ENCODE measurements around the gene OR5K4. TPM values are rescaled to one million over a fixed set of nuclear protein-coding genes. Genes with fewer than 3 reads are reported as not detected.

OR5K4 gene
- polyA plus RNA-seq, 2 of the 4 experiments (the other 2 are of a cell fraction): not detected

DNA sequence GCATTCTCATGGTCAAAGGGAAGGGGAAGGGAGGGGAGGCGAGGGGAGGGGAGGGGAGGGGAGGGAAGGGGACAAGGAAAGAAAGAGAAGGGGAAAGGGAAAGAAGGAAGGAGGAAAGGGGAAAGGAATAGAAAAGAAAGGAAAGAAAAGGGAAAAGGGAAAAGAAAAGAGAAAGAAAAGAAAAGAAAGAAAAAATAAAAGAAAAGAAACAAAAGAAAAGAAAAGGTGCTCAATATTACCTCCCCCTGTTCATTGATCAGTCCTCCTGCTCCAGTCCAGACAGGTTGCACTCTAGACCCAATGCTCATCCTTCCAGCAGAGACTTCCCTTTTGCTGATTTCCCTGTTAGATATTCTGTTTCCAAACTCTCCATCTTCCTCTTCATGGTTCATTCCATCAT lies 18.8 kb downstream of the OR5K4 start:
- H3K27ac ChIP-seq: no peak overlapping the region
- WGBS (ENCODE audit: missing lambda C conversion rate): 0% methylated on average over 1 of the region's 1 CpG
- TF ChIP-seq RFX5 (IDR thresholded peaks at IDR 0.05): no peak
- no peak for TF ChIP-seq ZFP36 (IDR thresholded peaks at IDR 0.05; ENCODE audit: borderline replicate concordance, partially characterized antibody)
- no peak for TF ChIP-seq NFE2L2 (conservative IDR thresholded peaks at IDR 0.05; ENCODE audit: low read length)
- TF ChIP-seq, protein P1, sequence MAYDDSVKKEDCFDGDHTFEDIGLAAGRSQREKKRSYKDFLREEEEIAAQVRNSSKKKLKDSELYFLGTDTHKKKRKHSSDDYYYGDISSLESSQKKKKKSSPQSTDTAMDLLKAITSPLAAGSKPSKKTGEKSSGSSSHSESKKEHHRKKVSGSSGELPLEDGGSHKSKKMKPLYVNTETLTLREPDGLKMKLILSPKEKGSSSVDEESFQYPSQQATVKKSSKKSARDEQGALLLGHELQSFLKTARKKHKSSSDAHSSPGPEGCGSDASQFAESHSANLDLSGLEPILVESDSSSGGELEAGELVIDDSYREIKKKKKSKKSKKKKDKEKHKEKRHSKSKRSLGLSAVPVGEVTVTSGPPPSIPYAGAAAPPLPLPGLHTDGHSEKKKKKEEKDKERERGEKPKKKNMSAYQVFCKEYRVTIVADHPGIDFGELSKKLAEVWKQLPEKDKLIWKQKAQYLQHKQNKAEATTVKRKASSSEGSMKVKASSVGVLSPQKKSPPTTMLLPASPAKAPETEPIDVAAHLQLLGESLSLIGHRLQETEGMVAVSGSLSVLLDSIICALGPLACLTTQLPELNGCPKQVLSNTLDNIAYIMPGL (CRISPR knock-in tag; IDR thresholded peaks at IDR 0.05; ENCODE audit: borderline replicate concordance): no peak
- no peak for TF ChIP-seq ZSCAN20 (CRISPR knock-in tag; IDR thresholded peaks at IDR 0.05)
- TF ChIP-seq HOXB5 (CRISPR knock-in tag; IDR thresholded peaks at IDR 0.05): no peak
- no peak for TF ChIP-seq CBX2 (IDR thresholded peaks at IDR 0.05; ENCODE audit: borderline replicate concordance, low read depth)
- no peak for TF ChIP-seq FOSB (CRISPR knock-in tag; IDR thresholded peaks at IDR 0.05)
- no peak for TF ChIP-seq ESRRA (IDR thresholded peaks at IDR 0.05; ENCODE audit: borderline replicate concordance, low read length)
- TF ChIP-seq, protein P2, sequence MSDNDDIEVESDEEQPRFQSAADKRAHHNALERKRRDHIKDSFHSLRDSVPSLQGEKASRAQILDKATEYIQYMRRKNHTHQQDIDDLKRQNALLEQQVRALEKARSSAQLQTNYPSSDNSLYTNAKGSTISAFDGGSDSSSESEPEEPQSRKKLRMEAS (IDR thresholded peaks at IDR 0.05): no peak
- no peak for TF ChIP-seq CHD2 (IDR thresholded peaks at IDR 0.05; ENCODE audit: low read length, partially characterized antibody)
- no peak for TF ChIP-seq SREBF2 (IDR thresholded peaks at IDR 0.05)
- TF ChIP-seq JUNB (IDR thresholded peaks at IDR 0.05): no peak
- no peak for TF ChIP-seq ZC3H11A (IDR thresholded peaks at IDR 0.05)
- ATAC-seq (no peak), DNase-seq (ENCODE audit: low read depth in 1 of 2, low spot score in 1 of 2) (no peak), FAIRE-seq (no peak)
- no peaks in the 10 kb centered on the region for H3K9me3 ChIP-seq
- H3K4me2 ChIP-seq: no peak overlapping the region
- ChIA-PET CTCF (no interaction called here), POLR2A (interaction anchor here (0.7 kb wide), 1 partner anchor 405 kb away, joined by 5 read pairs; no protein-coding TSS in a partner anchor)
- no peaks in the 10 kb centered on the region for H3K4me1 ChIP-seq
- no peak overlapping the region for H3K4me3 ChIP-seq

DNA sequence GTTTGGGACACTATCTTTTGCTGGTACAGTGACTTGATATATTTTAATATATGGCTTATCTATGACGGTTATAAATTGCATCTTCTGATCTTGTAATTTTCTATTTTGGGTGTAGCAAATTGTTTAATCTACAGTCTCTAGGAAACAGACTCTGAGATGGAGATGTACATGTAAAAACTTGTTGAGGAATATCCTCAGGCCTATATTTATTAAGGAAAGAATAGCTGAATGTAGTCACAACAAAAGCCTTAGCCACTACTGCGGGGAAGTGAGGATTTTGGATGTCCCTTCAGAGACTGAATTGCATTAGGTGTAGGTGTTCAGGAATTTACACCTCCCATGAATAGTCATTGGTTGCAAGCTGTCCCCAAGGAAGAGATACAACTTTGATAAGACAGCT lies 23.0 kb downstream of the OR5K4 start:
- POLR2A ChIA-PET: no interaction called here
- 9% methylated on average over 2 of the region's 2 CpGs for WGBS (ENCODE audit: missing lambda C conversion rate)
- ATAC-seq: no peak
- no peaks in the 10 kb centered on the region for H3K4me1 ChIP-seq
- no peak for TF ChIP-seq CHD4 (IDR thresholded peaks at IDR 0.05; ENCODE audit: borderline replicate concordance)
- no peak for TF ChIP-seq ZSCAN20 (CRISPR knock-in tag; IDR thresholded peaks at IDR 0.05)
- no peak for TF ChIP-seq ESRRA (IDR thresholded peaks at IDR 0.05; ENCODE audit: borderline replicate concordance, low read length)
- no peak for TF ChIP-seq PHF8 (IDR thresholded peaks at IDR 0.05; ENCODE audit: borderline replicate concordance, low read depth)
- no peak for TF ChIP-seq KDM1A (IDR thresholded peaks at IDR 0.05; ENCODE audit: low read depth)
- H3K4me3 ChIP-seq: no peak overlapping the region
- H3K9me3 ChIP-seq: no peaks in the 10 kb centered on the region
- no peak overlapping the region for H3K4me2 ChIP-seq
- no peak for FAIRE-seq
- CTCF ChIA-PET: no interaction called here
- DNase-seq (ENCODE audit: low read depth in 1 of 2, low spot score in 1 of 2): no peak
- H3K27ac ChIP-seq: no peak overlapping the region

DNA sequence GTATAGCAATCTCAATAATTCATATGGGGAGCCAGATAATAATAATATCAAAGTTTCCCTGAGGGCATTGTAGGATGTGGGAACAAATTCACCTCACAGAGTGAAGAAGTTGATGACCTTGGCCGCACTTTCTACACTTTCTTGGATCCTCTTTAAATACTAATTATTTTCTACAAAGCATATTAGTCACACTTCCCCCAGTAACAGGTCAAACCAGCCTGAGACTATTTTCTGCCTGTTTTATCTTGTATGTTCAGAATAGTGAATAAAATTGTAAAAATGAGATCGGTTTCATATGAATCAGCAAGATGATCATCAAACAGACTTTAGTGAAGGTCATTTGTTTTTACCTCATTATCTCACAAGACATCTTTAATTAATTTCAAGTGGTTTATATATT lies 34.5 kb downstream of the OR5K4 start:
- Histone ChIP-seq H3K9me3 (no peaks in the 10 kb centered on the region), H3K4me1 (no peaks in the 10 kb centered on the region), H3K4me3 (no peak overlapping the region), H3K4me2 (no peak overlapping the region), H3K27ac (no peak overlapping the region)
- WGBS (ENCODE audit: missing lambda C conversion rate): 24% methylated on average over 2 of the region's 2 CpGs
- DNase-seq (ENCODE audit: low read depth in 1 of 2, low spot score in 1 of 2) (no peak), FAIRE-seq (no peak), ATAC-seq (no peak)
- CTCF ChIA-PET: no interaction called here
- TF ChIP-seq, protein P3, sequence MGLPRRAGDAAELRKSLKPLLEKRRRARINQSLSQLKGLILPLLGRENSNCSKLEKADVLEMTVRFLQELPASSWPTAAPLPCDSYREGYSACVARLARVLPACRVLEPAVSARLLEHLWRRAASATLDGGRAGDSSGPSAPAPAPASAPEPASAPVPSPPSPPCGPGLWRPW (IDR thresholded peaks at IDR 0.05): no peak
- no peak for TF ChIP-seq BHLHE40 (IDR thresholded peaks at IDR 0.05; ENCODE audit: low read depth, low read length)
- TF ChIP-seq RAD21 (conservative IDR thresholded peaks at IDR 0.05 in 1 of 2, IDR thresholded peaks at IDR 0.05 in 1 of 2): no peak
- TF ChIP-seq ESRRA (IDR thresholded peaks at IDR 0.05; ENCODE audit: borderline replicate concordance, low read length): no peak
- TF ChIP-seq ZFP36 (IDR thresholded peaks at IDR 0.05; ENCODE audit: borderline replicate concordance, partially characterized antibody): no peak
- TF ChIP-seq PHF8 (IDR thresholded peaks at IDR 0.05; ENCODE audit: borderline replicate concordance, low read depth): no peak
- no peak for TF ChIP-seq FOXS1 (CRISPR knock-in tag; IDR thresholded peaks at IDR 0.05)
- no peak for TF ChIP-seq FOSL2 (IDR thresholded peaks at IDR 0.05)
- no peak for TF ChIP-seq FOSL2 (CRISPR knock-in tag; IDR thresholded peaks at IDR 0.05)
- TF ChIP-seq, protein P4, sequence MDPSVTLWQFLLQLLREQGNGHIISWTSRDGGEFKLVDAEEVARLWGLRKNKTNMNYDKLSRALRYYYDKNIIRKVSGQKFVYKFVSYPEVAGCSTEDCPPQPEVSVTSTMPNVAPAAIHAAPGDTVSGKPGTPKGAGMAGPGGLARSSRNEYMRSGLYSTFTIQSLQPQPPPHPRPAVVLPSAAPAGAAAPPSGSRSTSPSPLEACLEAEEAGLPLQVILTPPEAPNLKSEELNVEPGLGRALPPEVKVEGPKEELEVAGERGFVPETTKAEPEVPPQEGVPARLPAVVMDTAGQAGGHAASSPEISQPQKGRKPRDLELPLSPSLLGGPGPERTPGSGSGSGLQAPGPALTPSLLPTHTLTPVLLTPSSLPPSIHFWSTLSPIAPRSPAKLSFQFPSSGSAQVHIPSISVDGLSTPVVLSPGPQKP (IDR thresholded peaks at IDR 0.05; ENCODE audit: low read depth, low read length): no peak
- no peak for TF ChIP-seq MAZ (IDR thresholded peaks at IDR 0.05; ENCODE audit: borderline replicate concordance, low read depth, low read length)
- TF ChIP-seq CHD4 (IDR thresholded peaks at IDR 0.05; ENCODE audit: borderline replicate concordance): no peak
- POLR2A ChIA-PET: no interaction called here

All from A549 (cell line).